ENCODE measurements around the gene HDAC1.

DNA sequence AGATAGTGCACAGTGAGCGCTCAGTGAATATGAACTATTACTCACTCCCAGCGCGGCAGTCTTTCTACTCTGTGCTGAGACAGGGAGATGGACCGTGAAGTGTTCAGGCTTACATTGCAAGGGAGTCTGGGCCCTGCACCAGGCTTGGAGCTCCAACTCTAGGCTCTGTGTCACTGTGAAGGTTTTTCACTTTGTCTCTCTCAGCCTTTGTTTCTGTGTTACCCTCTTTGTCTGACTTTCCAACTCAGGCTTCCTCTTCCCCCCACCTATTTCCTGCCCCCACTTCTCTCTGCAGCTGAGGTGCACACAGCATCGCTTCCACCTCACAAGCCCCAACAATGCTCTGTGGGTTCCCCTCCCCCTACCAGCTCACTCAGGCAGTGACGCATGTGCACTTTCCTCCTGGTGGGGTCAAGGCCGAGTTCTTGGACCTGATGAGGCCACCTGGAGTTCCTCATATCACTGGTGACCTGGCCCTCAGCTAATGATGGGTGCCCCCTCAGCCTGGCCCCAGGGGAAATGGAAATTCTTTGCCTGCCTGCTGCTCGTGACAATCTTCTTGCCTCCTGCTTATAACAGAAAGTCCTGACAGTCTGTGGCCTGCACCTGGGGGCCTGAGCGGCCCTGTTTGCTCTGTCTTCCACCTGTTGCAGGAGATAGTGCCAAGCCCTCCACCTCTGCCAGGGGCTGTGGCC, 41.9 kb upstream of the HDAC1 start:
- TF ChIP-seq, protein P1, sequence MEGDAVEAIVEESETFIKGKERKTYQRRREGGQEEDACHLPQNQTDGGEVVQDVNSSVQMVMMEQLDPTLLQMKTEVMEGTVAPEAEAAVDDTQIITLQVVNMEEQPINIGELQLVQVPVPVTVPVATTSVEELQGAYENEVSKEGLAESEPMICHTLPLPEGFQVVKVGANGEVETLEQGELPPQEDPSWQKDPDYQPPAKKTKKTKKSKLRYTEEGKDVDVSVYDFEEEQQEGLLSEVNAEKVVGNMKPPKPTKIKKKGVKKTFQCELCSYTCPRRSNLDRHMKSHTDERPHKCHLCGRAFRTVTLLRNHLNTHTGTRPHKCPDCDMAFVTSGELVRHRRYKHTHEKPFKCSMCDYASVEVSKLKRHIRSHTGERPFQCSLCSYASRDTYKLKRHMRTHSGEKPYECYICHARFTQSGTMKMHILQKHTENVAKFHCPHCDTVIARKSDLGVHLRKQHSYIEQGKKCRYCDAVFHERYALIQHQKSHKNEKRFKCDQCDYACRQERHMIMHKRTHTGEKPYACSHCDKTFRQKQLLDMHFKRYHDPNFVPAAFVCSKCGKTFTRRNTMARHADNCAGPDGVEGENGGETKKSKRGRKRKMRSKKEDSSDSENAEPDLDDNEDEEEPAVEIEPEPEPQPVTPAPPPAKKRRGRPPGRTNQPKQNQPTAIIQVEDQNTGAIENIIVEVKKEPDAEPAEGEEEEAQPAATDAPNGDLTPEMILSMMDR (IDR thresholded peaks at IDR 0.05), result no peak
- TF ChIP-seq POLR2A (IDR thresholded peaks at IDR 0.05), result no peak

Measured in heart left ventricle (tissue), 13 donors.